GM21576 (cell line): ENCODE data around the gene GRID2.
"Not testable (repeated sequence)": the region's sequence is repeated elsewhere in the genome, so short reads cannot be mapped to it uniquely, and the experiment has no call there.

Experiments
- ATAC-seq: cut with Tn5 transposase; IDR thresholded peaks from one replicate; pipeline ENCODE4 v1.9.1; 2021; ENCODE audit warnings: mild to moderate bottlenecking, moderate library complexity; ENCODE audit not compliant: unreplicated experiment

Gene GRID2

GRCh38 chr4:92303621-92304027 is at the start of gene GRID2:
GRID2 (plus strand) TSS chr4:92303966.
- ATAC-seq: no peak

- no peak for ATAC-seq
Observed at GRCh38 chr4:92253986-92254671, 49.6 kb upstream of the GRID2 start.

DNA sequence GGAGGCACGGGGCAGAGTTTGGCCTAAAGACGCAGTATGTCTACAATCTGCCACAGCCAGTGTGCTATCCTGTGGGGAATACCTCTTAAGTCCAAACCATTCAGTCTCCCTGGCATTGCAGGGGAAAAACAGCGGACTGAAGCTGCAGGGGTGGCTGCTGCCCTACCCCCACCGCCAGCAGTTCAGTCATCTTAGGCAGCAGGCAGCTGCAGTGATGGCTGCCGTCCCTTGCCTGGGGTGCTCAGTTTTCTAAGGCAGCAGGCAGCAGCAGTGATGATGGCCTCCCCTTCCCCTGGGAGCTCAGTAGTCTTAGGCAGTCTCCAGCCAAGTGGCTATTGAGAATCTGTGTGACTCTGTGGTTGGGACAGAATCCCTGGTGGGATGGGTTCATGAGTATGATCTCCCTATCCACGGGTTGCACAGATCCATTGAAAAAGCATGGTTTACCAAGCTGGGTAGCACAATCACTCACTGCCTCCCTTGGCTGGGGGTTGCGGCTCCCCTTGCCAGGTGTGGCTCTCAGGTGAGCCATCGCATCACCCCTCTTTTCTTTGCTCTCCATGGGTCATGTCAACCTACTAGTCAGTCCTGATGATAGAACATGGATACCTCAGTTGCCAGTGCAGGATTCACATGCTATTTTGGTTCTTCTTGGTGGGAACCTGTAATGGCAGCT is 48.9 kb upstream of the GRID2 start:
- ATAC-seq: no peak

GRCh38 chr4:92255920-92256244 is 47.9 kb upstream of the GRID2 start:
- no peak for ATAC-seq

DNA sequence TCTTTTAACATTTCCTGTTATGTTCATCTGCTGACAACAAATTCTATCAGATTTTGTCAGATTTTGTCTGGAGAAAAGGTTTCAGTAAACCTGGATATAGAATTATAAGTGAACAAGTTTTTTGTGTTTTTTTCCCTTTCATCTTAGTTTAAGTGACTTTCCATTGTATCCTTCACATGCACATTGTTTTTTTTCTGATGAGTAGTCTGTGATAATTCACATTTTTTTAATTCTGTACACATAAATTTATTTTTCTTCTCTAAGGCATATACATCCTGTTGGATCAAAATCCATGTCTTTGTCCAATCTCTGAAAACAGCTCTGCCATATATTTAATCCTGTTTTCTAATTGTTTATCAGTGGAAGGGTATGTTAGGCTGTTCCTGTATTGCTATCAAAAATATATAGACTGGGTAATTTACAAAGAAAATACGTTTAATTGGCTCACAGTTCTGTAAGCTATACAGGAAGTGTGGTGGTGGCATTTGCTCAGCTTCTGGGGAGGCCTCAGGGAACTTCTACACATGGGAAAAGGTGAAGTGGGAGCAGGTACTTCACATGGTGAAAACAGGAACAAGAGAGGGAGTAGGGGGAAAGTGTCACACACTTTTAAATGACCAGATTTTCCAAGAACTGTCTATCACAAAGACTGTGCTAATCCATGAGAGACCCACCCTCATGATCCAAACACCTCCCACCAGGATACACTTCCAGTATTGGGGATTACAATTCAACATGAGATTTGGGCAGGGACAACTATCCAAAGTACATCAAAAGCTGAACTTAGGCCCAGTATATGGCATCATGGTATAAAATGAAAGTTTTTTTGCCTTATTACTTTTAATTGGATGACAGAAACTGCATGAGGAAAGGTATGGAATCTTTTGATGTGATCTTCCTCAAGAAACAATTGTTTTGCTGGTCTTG is 45.6 kb upstream of the GRID2 start:
- ATAC-seq: no peak

GRCh38 chr4:92261256-92261655 is 42.5 kb upstream of the GRID2 start:
- ATAC-seq: no peak

- ATAC-seq: no peak
Observed at GRCh38 chr4:92262371-92262770, 41.4 kb upstream of the GRID2 start.

DNA sequence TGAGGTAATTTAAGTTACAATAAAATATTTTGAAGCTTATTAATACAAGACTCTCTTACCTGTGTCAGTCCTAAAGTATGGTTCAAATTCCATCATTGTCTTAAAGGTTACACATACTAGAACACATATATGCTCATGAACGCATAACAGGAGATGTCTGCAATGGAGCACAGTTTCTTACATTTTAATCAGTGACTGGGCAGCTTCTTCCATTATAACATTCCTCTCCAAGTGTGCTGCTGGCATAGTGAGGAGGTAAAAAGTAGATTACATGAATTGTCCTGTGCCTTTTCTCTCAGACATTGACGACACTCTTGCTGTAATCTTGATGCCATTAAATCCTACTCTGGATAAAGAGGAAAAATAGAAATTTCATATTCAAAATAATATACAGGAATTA is 40.8 kb upstream of the GRID2 start:
- no peak for ATAC-seq

DNA sequence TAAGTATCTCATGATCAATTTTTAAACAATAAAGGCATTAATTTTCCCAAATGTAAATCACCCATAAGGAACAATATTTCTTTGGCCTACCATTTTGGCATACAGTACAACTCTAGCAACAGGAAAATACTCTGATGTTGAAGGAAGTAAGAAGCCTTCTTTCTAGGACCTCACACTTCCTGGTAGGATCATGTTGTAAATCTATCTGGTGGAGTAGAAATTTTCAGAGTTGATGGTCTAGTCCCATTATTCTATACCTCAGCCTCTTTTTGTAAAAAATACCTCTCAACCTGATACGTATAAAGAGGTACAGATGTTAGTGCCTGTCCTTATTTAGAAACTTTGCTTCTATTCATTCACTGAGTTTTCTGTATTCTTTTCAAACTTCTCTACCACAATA is 40.2 kb upstream of the GRID2 start:
- no peak for ATAC-seq

- no peak for ATAC-seq
Observed at GRCh38 chr4:92264163-92264562, 39.6 kb upstream of the GRID2 start.

GRCh38 chr4:92265021-92265420 is 38.7 kb upstream of the GRID2 start:
- no peak for ATAC-seq

DNA sequence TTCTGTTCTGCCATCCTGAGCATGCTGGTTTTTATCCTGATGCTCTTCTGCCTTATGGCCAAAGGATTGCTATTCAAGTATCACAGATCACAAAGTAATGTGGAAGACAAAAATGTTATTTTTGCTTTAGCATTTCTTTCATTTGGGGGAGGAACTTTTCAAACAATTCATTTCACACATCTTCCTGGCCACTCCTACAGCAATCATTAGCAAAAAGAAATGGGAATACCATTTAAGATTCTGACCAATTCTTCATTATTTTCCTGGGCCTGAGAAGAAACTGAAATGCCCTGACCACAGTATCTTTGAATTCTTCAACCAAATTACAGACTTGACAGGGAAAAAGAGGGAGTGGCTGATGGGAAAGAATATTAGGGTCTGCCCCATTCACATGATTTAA is 38.0 kb upstream of the GRID2 start:
- no peak for ATAC-seq

GRCh38 chr4:92266521-92266920 is 37.2 kb upstream of the GRID2 start:
- no peak for ATAC-seq

DNA sequence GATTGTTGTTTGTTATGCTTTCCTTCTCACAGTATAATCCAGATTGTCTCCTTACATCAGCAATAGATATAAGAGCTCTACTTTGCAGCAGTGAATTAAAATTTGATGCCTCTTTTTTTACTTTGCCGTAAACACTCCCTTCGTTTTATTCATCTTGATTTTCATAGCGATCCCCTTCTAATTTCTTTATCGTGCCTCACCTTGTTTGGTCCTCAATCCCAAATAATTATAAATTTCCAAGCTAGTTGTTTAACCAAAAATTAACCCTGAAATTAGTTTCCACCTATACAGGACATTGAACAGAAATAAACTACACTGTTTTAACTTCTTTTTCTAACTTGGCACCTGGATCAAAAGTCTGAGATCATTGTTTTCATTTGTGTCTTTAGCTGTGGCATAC is 35.1 kb upstream of the GRID2 start:
- ATAC-seq: no peak

- no peak for ATAC-seq
Observed at GRCh38 chr4:92270908-92271307, 32.9 kb upstream of the GRID2 start.

GRCh38 chr4:92271551-92271950 is 32.2 kb upstream of the GRID2 start:
- ATAC-seq: not testable (repeated sequence)

DNA sequence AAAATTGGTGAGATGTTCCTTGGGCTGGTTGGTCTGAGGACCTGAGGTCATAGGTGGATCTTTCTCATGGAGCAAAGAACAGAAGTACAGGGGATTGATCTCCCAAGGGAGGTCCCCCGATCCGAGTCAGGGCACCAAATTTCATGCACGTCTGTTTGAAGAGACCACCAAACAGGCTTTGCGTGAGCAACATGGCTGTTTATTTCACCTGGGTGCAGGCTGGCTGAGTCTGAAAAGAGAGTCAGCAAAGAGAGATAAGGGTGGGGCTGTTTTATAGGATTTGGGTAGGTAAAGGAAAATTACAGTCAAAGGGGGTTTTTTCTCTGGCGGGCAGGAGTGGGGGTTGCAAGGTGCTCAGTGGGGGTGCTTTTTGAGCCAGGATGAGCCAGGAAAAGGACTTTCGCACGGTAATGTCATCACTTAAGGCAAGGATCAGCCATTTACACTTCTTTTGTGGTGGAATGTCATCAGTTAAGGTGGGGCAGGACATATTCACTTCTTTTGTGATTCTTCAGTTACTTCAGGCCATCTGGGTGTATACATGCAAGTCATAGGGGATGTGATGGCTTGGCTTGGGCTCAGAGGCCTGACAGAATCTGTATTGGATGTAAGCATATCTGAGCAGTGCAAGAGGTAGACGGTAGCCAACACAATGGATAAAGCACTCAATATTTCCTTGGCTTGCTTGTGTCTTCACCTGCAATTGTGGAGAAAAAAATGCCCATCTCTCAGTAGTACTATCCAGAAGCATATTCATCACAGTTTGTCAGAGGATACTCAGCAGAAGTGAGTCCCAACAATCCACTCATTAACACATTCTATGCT is 26.5 kb upstream of the GRID2 start:
- ATAC-seq: not testable (repeated sequence)

- no peak for ATAC-seq
Observed at GRCh38 chr4:92279296-92279695, 24.5 kb upstream of the GRID2 start.

DNA sequence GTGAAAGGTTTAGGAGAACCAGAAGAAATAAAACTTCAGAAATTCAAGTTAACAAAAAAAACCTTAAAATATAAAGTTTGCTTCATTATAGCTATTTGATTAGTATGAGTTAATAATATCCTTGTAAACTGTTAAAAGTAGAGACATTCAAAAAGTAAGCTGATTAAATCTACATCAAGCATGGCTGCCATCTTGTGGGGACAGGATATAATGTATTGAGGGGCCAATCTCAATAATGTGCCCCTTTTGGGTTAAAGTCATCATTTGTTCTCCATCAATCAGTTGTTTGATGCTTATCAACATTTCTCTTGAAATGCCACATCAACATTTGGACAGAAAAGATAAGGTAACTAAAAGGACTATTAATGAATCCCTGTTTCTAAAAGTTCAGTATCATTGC is 4.6 kb upstream of the GRID2 start:
- ATAC-seq: no peak

DNA sequence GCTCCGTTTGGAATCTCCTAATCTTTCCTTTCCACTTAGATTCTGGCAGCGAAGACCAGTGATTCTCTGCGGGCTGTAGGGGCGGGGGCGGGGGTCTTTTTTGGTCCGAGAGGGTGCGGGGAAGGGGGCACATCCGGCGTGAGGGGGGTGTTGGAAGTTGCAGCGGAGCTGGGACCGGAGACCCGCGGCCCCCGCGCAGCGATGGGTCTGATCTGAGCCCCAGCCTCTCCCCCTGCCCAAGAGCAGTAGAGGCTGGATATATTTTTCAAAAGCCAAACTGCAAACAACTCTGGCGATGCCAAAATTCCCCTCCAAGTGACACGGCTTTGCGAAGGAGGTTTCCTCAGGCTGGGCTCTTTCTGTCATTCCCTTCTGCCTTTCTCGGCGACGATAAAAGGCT is 355 bp downstream of the GRID2 start:
- ATAC-seq: no peak

DNA sequence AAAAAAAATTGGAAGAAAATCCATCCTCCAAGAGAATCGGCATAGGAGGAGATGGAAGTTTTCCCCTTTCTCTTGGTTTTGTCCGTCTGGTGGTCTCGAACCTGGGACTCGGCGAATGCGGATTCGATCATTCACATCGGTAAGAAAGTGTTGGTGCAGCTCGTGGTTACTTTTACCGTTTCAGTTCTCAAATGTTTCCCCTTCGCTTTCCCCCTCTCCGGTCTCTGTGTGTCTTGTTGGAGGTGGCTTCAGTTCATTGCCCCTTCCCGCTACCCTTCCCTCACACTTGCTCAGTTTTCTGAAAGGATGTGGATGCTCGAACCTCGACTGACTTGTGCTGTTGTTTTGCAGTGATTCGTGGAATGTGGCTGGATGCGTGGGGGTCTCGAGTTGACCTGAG is 840 bp downstream of the GRID2 start:
- no peak for ATAC-seq
